HepG2 (cell line): ENCODE data around the gene CCDC77. TPM values are rescaled to one million over a fixed set of nuclear protein-coding genes. Genes with fewer than 3 reads are reported as not detected.

ENCODE experiments used
- ATAC-seq: fragments of 200-7000 bp; cut with Tn5 transposase; 3 replicates; pipeline ENCODE4 v1.9.1; 2020; ENCODE audit warnings: mild to moderate bottlenecking, moderate library complexity
- BruUV-seq: library from RNA; stranded (reverse); fragments of 400-500 nt; replicated peaks from 2 replicates; lab custom pipeline; 2021; lab: Mats Ljungman, UMichigan
- CTCF ChIA-PET: fragments of 300-600 bp; formaldehyde crosslinking; extraction: SDS; loops from one replicate; lab custom pipeline; 2021; ENCODE audit warnings: low total read pairs, inconsistent platforms, low intra/inter-chr PET ratio; lab: Yijun Ruan, JAX
- POLR2A ChIA-PET: fragments of 350-600 bp; sonication (Branson Sonifier 250); formaldehyde crosslinking; loops from one replicate; lab custom pipeline; 2020; ENCODE audit warnings: antibody characterized with exemption, inconsistent platforms; lab: Yijun Ruan, JAX
- DNase-seq: peaks from one replicate; pipeline ENCODE4 v3.0.0-alpha.2; 2015; ENCODE audit warnings: low spot score
- FAIRE-seq: peaks from 3 replicates; lab custom pipeline; 2011; peaks lifted over from hg19 to GRCh38; lab: Jason Lieb, UNC
- H2AFZ ChIP-seq: one replicate; pipeline ENCODE4 v1.6.1; 2011; ENCODE audit warnings: low read length, inconsistent platforms
- H3K27ac ChIP-seq: fragments of 300-600 bp; 3 replicates; pipeline ENCODE4 v1.8.0; 2011; ENCODE audit warnings: mixed run types, mild to moderate bottlenecking, mixed read lengths, low read length, inconsistent platforms; ENCODE audit not compliant: insufficient read depth; ENCODE audit errors: extremely low read length
- H3K27me3 ChIP-seq, 2 experiments: fragments of 200-600 bp in 1 of 2; 2 replicates in 1 of 2; 3 replicates in 1 of 2; pipeline versions ENCODE4 v1.6.0 to v1.8.0; 2011; ENCODE audit warnings: low read length in 2 of 2, mild to moderate bottlenecking in 2 of 2, moderate library complexity in 2 of 2, inconsistent platforms in 1 of 2; ENCODE audit not compliant: insufficient read depth in 2 of 2, control insufficient read depth in 1 of 2
- H3K36me3 ChIP-seq, 2 experiments: fragments of 200-600 bp in 1 of 2; replicated peaks in 1 of 2; 2 replicates in 1 of 2; 3 replicates in 1 of 2; pipeline versions ENCODE4 v1.5.1 to v1.8.0; 2011; ENCODE audit warnings: low read length in 2 of 2, inconsistent platforms in 1 of 2; ENCODE audit not compliant: insufficient read depth in 2 of 2, control insufficient read depth in 1 of 2
- H3K4me1 ChIP-seq: 2 replicates; pipeline ENCODE4 v1.5.1; 2012; ENCODE audit warnings: low read length, inconsistent platforms; ENCODE audit not compliant: insufficient read depth
- H3K4me2 ChIP-seq: 2 replicates; pipeline ENCODE4 v1.6.0; 2011; ENCODE audit warnings: low read depth, low read length, inconsistent platforms
- H3K4me3 ChIP-seq, 3 experiments: fragments of 200-600 bp in 1 of 3; sonication (generic), shearing (Covaris generic) in 1 of 3; replicated peaks in 1 of 3; 2 replicates each; pipeline ENCODE4 v1.5.1; 2011 to 2016; ENCODE audit warnings: low read length in 3 of 3, inconsistent platforms in 2 of 3, low read depth in 2 of 3, mild to moderate bottlenecking in 2 of 3, control low read depth in 1 of 3, mixed read lengths in 1 of 3; ENCODE audit not compliant: insufficient read depth in 1 of 3
- H3K79me2 ChIP-seq: one replicate; pipeline ENCODE4 v1.6.1; 2011; ENCODE audit warnings: low read length, inconsistent platforms; ENCODE audit not compliant: insufficient read depth
- H3K9ac ChIP-seq: 2 replicates; pipeline ENCODE4 v1.6.0; 2011; ENCODE audit warnings: mild to moderate bottlenecking, low read depth, low read length, inconsistent platforms; ENCODE audit not compliant: insufficient read depth
- H3K9me3 ChIP-seq: 2 replicates; pipeline ENCODE4 v1.5.1; 2012; ENCODE audit warnings: mild to moderate bottlenecking, low read length
- H4K20me1 ChIP-seq: 2 replicates; pipeline ENCODE4 v1.6.0; 2011; ENCODE audit warnings: inconsistent platforms, mild to moderate bottlenecking, low read length, moderate library complexity; ENCODE audit not compliant: insufficient read depth
- DPF2 ChIP-seq: sonication (generic); formaldehyde crosslinking; IDR thresholded peaks from 2 replicates; pipeline ENCODE4 v1.4.0; 2020; ENCODE audit warnings: mild to moderate bottlenecking, low read depth, missing genetic modification reagents, borderline replicate concordance
- GPN1 ChIP-seq: sonication (generic); formaldehyde crosslinking; IDR thresholded peaks from 2 replicates; pipeline ENCODE4 v1.5.1; 2020; ENCODE audit warnings: missing genetic modification reagents, borderline replicate concordance
- RXRB ChIP-seq: IDR thresholded peaks from 2 replicates; pipeline ENCODE4 v1.6.1; 2016; ENCODE audit warnings: borderline replicate concordance, missing genetic modification reagents, missing compliant biosample characterization
- SMAD1 ChIP-seq: sonication (generic); formaldehyde crosslinking; IDR thresholded peaks from 2 replicates; pipeline ENCODE4 v1.4.0; 2020; ENCODE audit warnings: missing genetic modification reagents, low read depth, mild to moderate bottlenecking, borderline replicate concordance
- SMARCE1 ChIP-seq: fragments of 450-650 bp; IDR thresholded peaks from 2 replicates; pipeline ENCODE4 v1.6.1; 2017; ENCODE audit warnings: borderline replicate concordance
- SUZ12 ChIP-seq: fragments of 150-350 bp; IDR thresholded peaks from 2 replicates; pipeline ENCODE4 v1.6.1; 2014; ENCODE audit warnings: low read depth, low read length
- TAF1 ChIP-seq: sonication (generic); formaldehyde crosslinking; IDR thresholded peaks from 2 replicates; pipeline ENCODE4 v1.4.0; 2020; ENCODE audit warnings: missing genetic modification reagents
- U2AF1 ChIP-seq: fragments of 200-400 bp; formaldehyde crosslinking; optimal IDR thresholded peaks from 2 replicates; pipeline ENCODE3; 2017; ENCODE audit warnings: mild to moderate bottlenecking, low read depth, low read length
- ZIK1 ChIP-seq: sonication (generic); formaldehyde crosslinking; IDR thresholded peaks from 2 replicates; pipeline ENCODE4 v1.5.0; 2020; ENCODE audit warnings: mild to moderate bottlenecking, low read depth, missing genetic modification reagents, borderline replicate concordance
- ZNF143 ChIP-seq: sonication (generic); formaldehyde crosslinking; IDR thresholded peaks from 2 replicates; pipeline ENCODE4 v1.4.0; 2020; ENCODE audit warnings: missing genetic modification reagents
- ZNF567 ChIP-seq: sonication (generic); formaldehyde crosslinking; IDR thresholded peaks from 2 replicates; pipeline ENCODE4 v1.8.1; 2023; ENCODE audit warnings: mild to moderate bottlenecking, missing genetic modification reagents, borderline replicate concordance
- ZNF672 ChIP-seq: sonication (generic); formaldehyde crosslinking; IDR thresholded peaks from 2 replicates; pipeline ENCODE4 v1.8.1; 2022; ENCODE audit warnings: missing genetic modification reagents
- ZNF747 ChIP-seq: sonication (generic); formaldehyde crosslinking; IDR thresholded peaks from 2 replicates; pipeline ENCODE4 v1.8.1; 2023; ENCODE audit warnings: missing genetic modification reagents, mild to moderate bottlenecking, borderline replicate concordance
- ZSCAN22 ChIP-seq: sonication (generic); formaldehyde crosslinking; IDR thresholded peaks from 2 replicates; pipeline ENCODE4 v1.4.0; 2020; ENCODE audit warnings: mild to moderate bottlenecking, missing genetic modification reagents
- WGBS: methylation state at CpG from one replicate; pipeline ENCODE4 v1.1.6; 2017; ENCODE audit warnings: low lambda C conversion rate; 5-methylcytosine and 5-hydroxymethylcytosine counted together
- in situ Hi-C: cut with HindIII; loops from 2 replicates; pipeline ENCODE4 v1.10.0; 2017; ENCODE audit warnings: low pct_unique_long_range_greater_than_20kb; ENCODE audit not compliant: extremely low pct_ligation_motif_present
- intact Hi-C: fragments of 100-400 bp; cut with micrococcal nuclease; formaldehyde crosslinking; loops from one replicate; pipeline ENCODE4 v1.10.0; 2022; ENCODE audit not compliant: unreplicated experiment
- polyA plus RNA-seq, 8 experiments: library from polyadenylated mRNA; depleted of rRNA in 3 of 8; stranded (reverse) in 7 of 8; unstranded in 1 of 8; fragments of >200 nt; fragmentation: Illumina TruSeq in 4 of 8; extraction: Trizol in 4 of 8; gene quantifications; 2 replicates each; pipeline versions ENCODE4 v1.2.1 to v1.2.3, GENCODE V29; 2011 to 2016; ENCODE audit warnings: low read depth in 4 of 8, missing spikeins in 1 of 8, mixed read lengths in 1 of 8; ENCODE audit not compliant: insufficient read depth in 1 of 8
- total RNA-seq, 5 experiments: library from RNA; depleted of rRNA; stranded (reverse); fragments of >200 nt; fragmentation: Illumina TruSeq; extraction: Trizol; gene quantifications; 2 replicates each; pipeline ENCODE4 v1.2.3, GENCODE V29; 2016; ENCODE audit warnings: low read depth in 1 of 5
- TF ChIP-seq, protein P1 (sequence below): sonication (generic); formaldehyde crosslinking; IDR thresholded peaks from 2 replicates; pipeline ENCODE4 v1.8.0; 2023; ENCODE audit warnings: mild to moderate bottlenecking, missing genetic modification reagents
- TF ChIP-seq, protein P2 (sequence below): IDR thresholded peaks from 2 replicates; pipeline ENCODE4 v1.6.1; 2018; ENCODE audit warnings: missing genetic modification reagents, mild to moderate bottlenecking, missing compliant biosample characterization
- TF ChIP-seq, protein P3 (sequence below): sonication (generic); formaldehyde crosslinking; IDR thresholded peaks from 2 replicates; pipeline ENCODE4 v1.4.0; 2020; ENCODE audit warnings: missing genetic modification reagents, borderline replicate concordance
- TF ChIP-seq, protein P4 (sequence below): sonication (generic); formaldehyde crosslinking; IDR thresholded peaks from 2 replicates; pipeline ENCODE4 v1.5.0; 2020; ENCODE audit warnings: mild to moderate bottlenecking, missing genetic modification reagents
- TF ChIP-seq, protein P5 (sequence below): sonication (generic); formaldehyde crosslinking; IDR thresholded peaks from 2 replicates; pipeline ENCODE4 v1.4.0; 2020; ENCODE audit warnings: missing genetic modification reagents

Gene CCDC77
- total and polyA plus RNA-seq, 2 of the 13 experiments (the other 11 are each of a cell fraction or from before 2014, with no cell fraction given), result 6.4 to 16.4 TPM

DNA sequence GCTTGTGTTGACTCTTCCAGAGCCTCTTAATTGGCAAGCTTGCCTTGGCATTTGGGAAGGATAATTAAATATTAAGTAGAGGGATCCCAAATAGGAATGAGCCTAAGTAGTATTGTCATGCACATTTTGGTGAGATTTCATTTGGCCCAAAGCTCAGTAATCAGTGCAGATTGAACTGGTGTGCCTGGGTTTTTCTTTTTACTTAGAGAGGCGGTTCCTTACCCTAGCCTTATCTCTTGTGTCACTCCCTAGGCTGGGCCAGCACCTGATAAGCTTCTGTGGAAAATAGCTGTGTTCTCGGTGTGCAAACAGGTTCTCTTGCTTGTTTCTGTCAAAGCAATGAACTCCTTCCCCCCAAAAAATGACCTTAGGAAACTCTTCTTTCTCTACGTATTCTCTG is 49.0 kb downstream of the CCDC77 start:
- TF ChIP-seq ZNF672 (CRISPR knock-in tag) (no peak), SUZ12 (no peak), ZIK1 (CRISPR knock-in tag) (no peak), ZNF143 (CRISPR knock-in tag) (no peak), ZNF747 (CRISPR knock-in tag) (no peak), ZSCAN22 (CRISPR knock-in tag) (no peak), RXRB (CRISPR knock-in tag) (no peak), TAF1 (CRISPR knock-in tag) (no peak), GPN1 (CRISPR knock-in tag) (no peak), U2AF1 (no peak), SMAD1 (CRISPR knock-in tag) (no peak), ZNF567 (CRISPR knock-in tag) (no peak), DPF2 (CRISPR knock-in tag) (no peak), SMARCE1 (no peak)
- TF ChIP-seq, protein P1, sequence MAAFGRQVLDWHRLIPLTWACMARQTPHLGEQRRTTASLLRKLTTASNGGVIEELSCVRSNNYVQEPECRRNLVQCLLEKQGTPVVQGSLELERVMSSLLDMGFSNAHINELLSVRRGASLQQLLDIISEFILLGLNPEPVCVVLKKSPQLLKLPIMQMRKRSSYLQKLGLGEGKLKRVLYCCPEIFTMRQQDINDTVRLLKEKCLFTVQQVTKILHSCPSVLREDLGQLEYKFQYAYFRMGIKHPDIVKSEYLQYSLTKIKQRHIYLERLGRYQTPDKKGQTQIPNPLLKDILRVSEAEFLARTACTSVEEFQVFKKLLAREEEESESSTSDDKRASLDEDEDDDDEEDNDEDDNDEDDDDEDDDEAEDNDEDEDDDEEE (CRISPR knock-in tag), result no peak
- TF ChIP-seq, protein P2, sequence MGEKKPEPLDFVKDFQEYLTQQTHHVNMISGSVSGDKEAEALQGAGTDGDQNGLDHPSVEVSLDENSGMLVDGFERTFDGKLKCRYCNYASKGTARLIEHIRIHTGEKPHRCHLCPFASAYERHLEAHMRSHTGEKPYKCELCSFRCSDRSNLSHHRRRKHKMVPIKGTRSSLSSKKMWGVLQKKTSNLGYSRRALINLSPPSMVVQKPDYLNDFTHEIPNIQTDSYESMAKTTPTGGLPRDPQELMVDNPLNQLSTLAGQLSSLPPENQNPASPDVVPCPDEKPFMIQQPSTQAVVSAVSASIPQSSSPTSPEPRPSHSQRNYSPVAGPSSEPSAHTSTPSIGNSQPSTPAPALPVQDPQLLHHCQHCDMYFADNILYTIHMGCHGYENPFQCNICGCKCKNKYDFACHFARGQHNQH (CRISPR knock-in tag), result no peak
- TF ChIP-seq, protein P3, sequence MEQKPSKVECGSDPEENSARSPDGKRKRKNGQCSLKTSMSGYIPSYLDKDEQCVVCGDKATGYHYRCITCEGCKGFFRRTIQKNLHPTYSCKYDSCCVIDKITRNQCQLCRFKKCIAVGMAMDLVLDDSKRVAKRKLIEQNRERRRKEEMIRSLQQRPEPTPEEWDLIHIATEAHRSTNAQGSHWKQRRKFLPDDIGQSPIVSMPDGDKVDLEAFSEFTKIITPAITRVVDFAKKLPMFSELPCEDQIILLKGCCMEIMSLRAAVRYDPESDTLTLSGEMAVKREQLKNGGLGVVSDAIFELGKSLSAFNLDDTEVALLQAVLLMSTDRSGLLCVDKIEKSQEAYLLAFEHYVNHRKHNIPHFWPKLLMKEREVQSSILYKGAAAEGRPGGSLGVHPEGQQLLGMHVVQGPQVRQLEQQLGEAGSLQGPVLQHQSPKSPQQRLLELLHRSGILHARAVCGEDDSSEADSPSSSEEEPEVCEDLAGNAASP, result no peak
- TF ChIP-seq, protein P4, sequence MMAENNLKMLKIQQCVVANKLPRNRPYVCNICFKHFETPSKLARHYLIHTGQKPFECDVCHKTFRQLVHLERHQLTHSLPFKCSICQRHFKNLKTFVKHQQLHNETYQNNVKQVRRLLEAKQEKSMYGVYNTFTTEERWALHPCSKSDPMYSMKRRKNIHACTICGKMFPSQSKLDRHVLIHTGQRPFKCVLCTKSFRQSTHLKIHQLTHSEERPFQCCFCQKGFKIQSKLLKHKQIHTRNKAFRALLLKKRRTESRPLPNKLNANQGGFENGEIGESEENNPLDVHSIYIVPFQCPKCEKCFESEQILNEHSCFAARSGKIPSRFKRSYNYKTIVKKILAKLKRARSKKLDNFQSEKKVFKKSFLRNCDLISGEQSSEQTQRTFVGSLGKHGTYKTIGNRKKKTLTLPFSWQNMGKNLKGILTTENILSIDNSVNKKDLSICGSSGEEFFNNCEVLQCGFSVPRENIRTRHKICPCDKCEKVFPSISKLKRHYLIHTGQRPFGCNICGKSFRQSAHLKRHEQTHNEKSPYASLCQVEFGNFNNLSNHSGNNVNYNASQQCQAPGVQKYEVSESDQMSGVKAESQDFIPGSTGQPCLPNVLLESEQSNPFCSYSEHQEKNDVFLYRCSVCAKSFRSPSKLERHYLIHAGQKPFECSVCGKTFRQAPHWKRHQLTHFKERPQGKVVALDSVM (CRISPR knock-in tag), result no peak
- TF ChIP-seq, protein P5, sequence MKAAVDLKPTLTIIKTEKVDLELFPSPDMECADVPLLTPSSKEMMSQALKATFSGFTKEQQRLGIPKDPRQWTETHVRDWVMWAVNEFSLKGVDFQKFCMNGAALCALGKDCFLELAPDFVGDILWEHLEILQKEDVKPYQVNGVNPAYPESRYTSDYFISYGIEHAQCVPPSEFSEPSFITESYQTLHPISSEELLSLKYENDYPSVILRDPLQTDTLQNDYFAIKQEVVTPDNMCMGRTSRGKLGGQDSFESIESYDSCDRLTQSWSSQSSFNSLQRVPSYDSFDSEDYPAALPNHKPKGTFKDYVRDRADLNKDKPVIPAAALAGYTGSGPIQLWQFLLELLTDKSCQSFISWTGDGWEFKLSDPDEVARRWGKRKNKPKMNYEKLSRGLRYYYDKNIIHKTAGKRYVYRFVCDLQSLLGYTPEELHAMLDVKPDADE (CRISPR knock-in tag), result no peak
- ChIA-PET POLR2A (interaction anchor here (0.6 kb wide), 1 partner anchor 499 kb away, joined by 3 read pairs; the partner anchor contains the start of gene RAD52), CTCF (interaction anchor here (2.5 to 11.2 kb wide), 2 partner anchors 8 to 96 kb away, joined by 11 to 227 read pairs; no protein-coding TSS in a partner anchor)
- H3K36me3 ChIP-seq, result no peaks in the 10 kb centered on the region
- H3K9me3 ChIP-seq, result no peaks in the 10 kb centered on the region
- no TSS peak for BruUV-seq
- H3K79me2 ChIP-seq, result no peaks in the 10 kb centered on the region
- H2AFZ ChIP-seq, result no peak overlapping the region
- in situ Hi-C loops, result no loop called here
- intact Hi-C loops, result loop anchor here (5.0 kb wide), 1 partner anchor 97 kb away; no protein-coding TSS in a partner anchor
- no peaks in the 10 kb centered on the region for H3K4me1 ChIP-seq
- no peaks in the 10 kb centered on the region for H3K27me3 ChIP-seq
- DNase-seq (no peak), ATAC-seq (no peak), FAIRE-seq (no peak)
- H3K9ac ChIP-seq, result no peak overlapping the region
- H4K20me1 ChIP-seq, result no peaks in the 10 kb centered on the region
- no peak overlapping the region for H3K4me2 ChIP-seq
- H3K4me3 ChIP-seq, result no peak overlapping the region
- no peak overlapping the region for H3K27ac ChIP-seq
- 22% methylated on average over 3 of the region's 3 CpGs for whole genome bisulfite sequencing
